Trophoblast cell (in vitro differentiated cells and primary cell): Measurements from ENCODE around the gene DLG3.

ENCODE experiments used
- DNase-seq, 2 donors: peaks; one replicate each; pipeline ENCODE4 v3.0.0-alpha.2; 2016
- H2AFZ ChIP-seq: 2 replicates; pipeline ENCODE4 v1.6.1; 2013; ENCODE audit warnings: low read length, moderate library complexity, mild to moderate bottlenecking; ENCODE audit not compliant: insufficient read depth, poor library complexity
- H2AK5ac ChIP-seq: 2 replicates; pipeline ENCODE4 v1.6.1; 2013; ENCODE audit warnings: mild to moderate bottlenecking, low read length
- H2BK120ac ChIP-seq: 2 replicates; pipeline ENCODE4 v1.6.1; 2013; ENCODE audit warnings: low read length, mild to moderate bottlenecking, moderate library complexity; ENCODE audit not compliant: insufficient read depth, poor library complexity
- H2BK12ac ChIP-seq: 2 replicates; pipeline ENCODE4 v1.6.1; 2013; ENCODE audit warnings: mild to moderate bottlenecking, low read length, moderate library complexity
- H2BK5ac ChIP-seq: 2 replicates; pipeline ENCODE4 v1.6.1; 2013; ENCODE audit warnings: low read length, low read depth, moderate library complexity, mild to moderate bottlenecking; ENCODE audit not compliant: poor library complexity
- H3K14ac ChIP-seq: 2 replicates; pipeline ENCODE4 v1.6.1; 2013; ENCODE audit warnings: mild to moderate bottlenecking, low read length
- H3K18ac ChIP-seq: 2 replicates; pipeline ENCODE4 v1.6.1; 2013; ENCODE audit warnings: mild to moderate bottlenecking, low read length
- H3K23ac ChIP-seq: 2 replicates; pipeline ENCODE4 v1.6.1; 2013; ENCODE audit warnings: low read length
- H3K27ac ChIP-seq: 2 replicates; pipeline ENCODE4 v1.5.1; 2013; ENCODE audit warnings: low read depth, mild to moderate bottlenecking, inconsistent platforms, low read length, moderate library complexity
- H3K27me3 ChIP-seq: 2 replicates; pipeline ENCODE4 v1.6.1; 2013; ENCODE audit warnings: inconsistent platforms, mild to moderate bottlenecking, low read length, moderate library complexity; ENCODE audit not compliant: insufficient read depth
- H3K36me3 ChIP-seq, 2 experiments: 1 replicate in 1 of 2; 2 replicates in 1 of 2; pipeline ENCODE4 v1.6.1; 2013; ENCODE audit warnings: low read length in 2 of 2, mild to moderate bottlenecking in 2 of 2, moderate library complexity in 1 of 2; ENCODE audit not compliant: insufficient read depth in 2 of 2, control insufficient read depth in 1 of 2
- H3K4ac ChIP-seq: 2 replicates; pipeline ENCODE4 v1.6.1; 2013; ENCODE audit warnings: low read depth, mild to moderate bottlenecking, low read length, moderate library complexity
- H3K4me1 ChIP-seq, 2 experiments: 1 replicate in 1 of 2; 2 replicates in 1 of 2; pipeline ENCODE4 v1.6.1; 2013; ENCODE audit warnings: low read length in 2 of 2, mild to moderate bottlenecking in 2 of 2, moderate library complexity in 1 of 2; ENCODE audit not compliant: insufficient read depth in 2 of 2, control insufficient read depth in 1 of 2
- H3K4me2 ChIP-seq: 2 replicates; pipeline ENCODE4 v1.6.1; 2013; ENCODE audit warnings: inconsistent platforms, mild to moderate bottlenecking, low read length, moderate library complexity
- H3K4me3 ChIP-seq: 2 replicates; pipeline ENCODE4 v1.5.1; 2013; ENCODE audit warnings: mild to moderate bottlenecking, low read depth, low read length, inconsistent platforms
- H3K79me1 ChIP-seq: one replicate; pipeline ENCODE4 v1.6.1; 2013; ENCODE audit warnings: low read length
- H3K79me2 ChIP-seq: 2 replicates; pipeline ENCODE4 v1.6.1; 2013; ENCODE audit warnings: low read length, mild to moderate bottlenecking; ENCODE audit not compliant: control insufficient read depth, insufficient read depth, poor library complexity
- H3K9ac ChIP-seq: 2 replicates; pipeline ENCODE4 v1.6.1; 2013; ENCODE audit warnings: mild to moderate bottlenecking, low read length
- H3K9me3 ChIP-seq: 2 replicates; pipeline ENCODE4 v1.6.1; 2013; ENCODE audit warnings: low read depth, mild to moderate bottlenecking, control low read depth, inconsistent platforms, low read length; ENCODE audit not compliant: insufficient read depth
- H4K12ac ChIP-seq: 2 replicates; pipeline ENCODE4 v1.6.1; 2013; ENCODE audit warnings: low read depth, mild to moderate bottlenecking, low read length, moderate library complexity
- H4K8ac ChIP-seq: 2 replicates; pipeline ENCODE4 v1.6.1; 2013; ENCODE audit warnings: low read depth, mild to moderate bottlenecking, low read length, moderate library complexity
- H4K91ac ChIP-seq: one replicate; pipeline ENCODE4 v1.6.1; 2013; ENCODE audit warnings: low read depth, mild to moderate bottlenecking, low read length, moderate library complexity
- WGBS: extraction: QIAGEN DNeasy Blood & Tissue Kit; methylation state at CpG from one replicate; pipeline ENCODE4 v1.1.7; 2013; ENCODE audit warnings: missing lambda C conversion rate; ENCODE audit not compliant: insufficient read length, insufficient coverage; ENCODE audit errors: extremely low coverage; 5-methylcytosine and 5-hydroxymethylcytosine counted together

The DLG3 gene

GRCh38 chrX:70434352-70434866, 10.2 kb upstream of the DLG3 start:
- Histone ChIP-seq H4K8ac (peak overlapping the region; percentile 91), H3K14ac (peak overlapping the region; percentile 74), H2BK5ac (no peak overlapping the region), H3K27ac (no peak overlapping the region), H3K36me3 (no peaks in the 10 kb centered on the region), H3K23ac (no peak overlapping the region), H3K4ac (no peak overlapping the region), H4K91ac (peak overlapping the region; percentile 60), H2BK12ac (no peak overlapping the region), H3K4me2 (peak overlapping the region; percentile 99), H3K27me3 (no peaks in the 10 kb centered on the region), H3K79me1 (peaks cover 4% of the 10 kb centered on the region), H3K79me2 (peaks cover 2% of the 10 kb centered on the region), H2AK5ac (no peak overlapping the region), H3K18ac (no peak overlapping the region), H3K9ac (no peak overlapping the region), H3K9me3 (no peaks in the 10 kb centered on the region), H2AFZ (peak overlapping the region; percentile 97), H4K12ac (peak overlapping the region; percentile 51), H2BK120ac (peak overlapping the region; percentile 62), H3K4me1 (peaks cover 0 to 10% of the 10 kb centered on the region in 2 experiments), H3K4me3 (peak overlapping the region; percentile 84)
- DNase-seq, result peak; percentile 66 to 78
- no CpG with 5 or more reads among the region's 45 CpGs for WGBS

- no peak overlapping the region for H3K9ac ChIP-seq
- H2AFZ ChIP-seq, result peak overlapping the region; percentile 61
- DNase-seq, result no peak
- H3K23ac ChIP-seq, result no peak overlapping the region
- H3K4me3 ChIP-seq, result peak overlapping the region; percentile 80
- no CpG with 5 or more reads among the region's 17 CpGs for WGBS
- peak overlapping the region; percentile 68 for H3K18ac ChIP-seq
- H3K4me2 ChIP-seq, result peak overlapping the region; percentile 99
- H2BK12ac ChIP-seq, result no peak overlapping the region
- peak overlapping the region; percentile 32 for H2AK5ac ChIP-seq
- peaks cover 0 to 10% of the 10 kb centered on the region in 2 experiments for H3K4me1 ChIP-seq
- H3K36me3 ChIP-seq, result no peaks in the 10 kb centered on the region
- peak overlapping the region; percentile 91 for H4K8ac ChIP-seq
- peak overlapping the region; percentile 60 for H4K91ac ChIP-seq
- no peaks in the 10 kb centered on the region for H3K9me3 ChIP-seq
- peak overlapping the region; percentile 74 for H3K14ac ChIP-seq
- peak overlapping the region; percentile 62 for H2BK120ac ChIP-seq
- H3K79me2 ChIP-seq, result peaks cover 2% of the 10 kb centered on the region
- H3K4ac ChIP-seq, result peak overlapping the region; percentile 71
- no peak overlapping the region for H2BK5ac ChIP-seq
- H3K27me3 ChIP-seq, result no peaks in the 10 kb centered on the region
- peak overlapping the region; percentile 61 for H4K12ac ChIP-seq
- H3K27ac ChIP-seq, result no peak overlapping the region
- peaks cover 4% of the 10 kb centered on the region for H3K79me1 ChIP-seq
These were observed 9.6 kb upstream of the DLG3 start for GRCh38 chrX:70434914-70435586.

- Histone ChIP-seq H3K9ac (no peak overlapping the region), H4K91ac (no peak overlapping the region), H3K14ac (no peak overlapping the region), H3K27ac (no peak overlapping the region), H3K79me1 (peaks cover 4% of the 10 kb centered on the region), H4K8ac (no peak overlapping the region), H3K23ac (no peak overlapping the region), H3K79me2 (peaks cover 2% of the 10 kb centered on the region), H3K9me3 (no peaks in the 10 kb centered on the region), H3K36me3 (no peaks in the 10 kb centered on the region), H2AFZ (no peak overlapping the region), H2BK5ac (no peak overlapping the region), H2BK12ac (no peak overlapping the region), H3K4ac (no peak overlapping the region), H3K4me3 (no peak overlapping the region), H2AK5ac (no peak overlapping the region), H3K4me2 (no peak overlapping the region), H3K18ac (no peak overlapping the region), H3K27me3 (no peaks in the 10 kb centered on the region), H4K12ac (no peak overlapping the region), H3K4me1 (peaks cover 0 to 10% of the 10 kb centered on the region in 2 experiments), H2BK120ac (no peak overlapping the region)
- no peak for DNase-seq
- no CpG with 5 or more reads among the region's 16 CpGs for WGBS
These were observed 8.3 kb upstream of the DLG3 start for GRCh38 chrX:70436343-70436742.

- Histone ChIP-seq H3K18ac (no peak overlapping the region), H4K8ac (no peak overlapping the region), H3K4me3 (no peak overlapping the region), H3K79me2 (peaks cover 2% of the 10 kb centered on the region), H3K23ac (no peak overlapping the region), H3K27ac (no peak overlapping the region), H3K27me3 (no peaks in the 10 kb centered on the region), H3K9me3 (no peaks in the 10 kb centered on the region), H4K12ac (no peak overlapping the region), H3K14ac (no peak overlapping the region), H4K91ac (no peak overlapping the region), H2AK5ac (no peak overlapping the region), H2BK120ac (no peak overlapping the region), H2BK12ac (no peak overlapping the region), H3K9ac (no peak overlapping the region), H3K4me2 (no peak overlapping the region), H3K4ac (no peak overlapping the region), H3K79me1 (peaks cover 4% of the 10 kb centered on the region), H3K36me3 (no peaks in the 10 kb centered on the region), H2AFZ (no peak overlapping the region), H3K4me1 (peaks cover 0 to 10% of the 10 kb centered on the region in 2 experiments), H2BK5ac (no peak overlapping the region)
- no CpG with 5 or more reads among the region's 2 CpGs for WGBS
- DNase-seq, result no peak
These were observed 7.6 kb upstream of the DLG3 start for GRCh38 chrX:70437011-70437410.
